Liver (tissue), 9 donors: Measurements from ENCODE around the gene DAPK2. TPM values are rescaled to one million over a fixed set of nuclear protein-coding genes. Genes with fewer than 3 reads are reported as not detected.

Source experiments
- DNase-seq: peaks from one replicate; pipeline ENCODE4 v3.0.0-alpha.2; 2017; ENCODE audit warnings: low spot score
- H3K27ac ChIP-seq, 2 donors: one replicate each; pipeline ENCODE4 v1.7.0; 2013; ENCODE audit warnings: inconsistent platforms in 2 of 2, low read length in 2 of 2, control low read depth in 1 of 2, low read depth in 1 of 2, mild to moderate bottlenecking in 1 of 2
- H3K27me3 ChIP-seq, 4 donors: one replicate each; pipeline versions ENCODE4 v1.6.1 to v1.7.0; 2013; ENCODE audit warnings: low read length in 3 of 4, inconsistent platforms in 1 of 4, mild to moderate bottlenecking in 1 of 4, moderate library complexity in 1 of 4; ENCODE audit not compliant: control insufficient read depth in 4 of 4, insufficient read depth in 4 of 4
- H3K36me3 ChIP-seq, 4 donors: one replicate each; pipeline versions ENCODE4 v1.6.1 to v1.7.0; 2013; ENCODE audit warnings: low read length in 3 of 4, mild to moderate bottlenecking in 3 of 4, low read depth in 1 of 4, moderate library complexity in 1 of 4; ENCODE audit not compliant: control insufficient read depth in 4 of 4, insufficient read depth in 3 of 4
- H3K4me1 ChIP-seq, 4 donors: one replicate each; pipeline versions ENCODE4 v1.6.1 to v1.7.0; 2013; ENCODE audit warnings: low read length in 3 of 4, mild to moderate bottlenecking in 3 of 4, moderate library complexity in 1 of 4; ENCODE audit not compliant: control insufficient read depth in 4 of 4, insufficient read depth in 4 of 4
- H3K4me3 ChIP-seq, 3 donors: one replicate each; pipeline versions ENCODE4 v1.6.1 to v1.7.0; 2013; ENCODE audit warnings: low read length in 3 of 3, control low read depth in 1 of 3, low read depth in 1 of 3, mild to moderate bottlenecking in 1 of 3
- H3K9ac ChIP-seq, 2 donors: one replicate each; pipeline ENCODE4 v1.7.0; 2013; ENCODE audit warnings: low read length in 2 of 2, mild to moderate bottlenecking in 2 of 2, moderate library complexity in 2 of 2, control low read depth in 1 of 2, low read depth in 1 of 2
- H3K9me3 ChIP-seq, 4 donors: one replicate each; pipeline versions ENCODE4 v1.6.1 to v1.7.0; 2013; ENCODE audit warnings: low read length in 3 of 4; ENCODE audit not compliant: control insufficient read depth in 4 of 4
- ATF3 ChIP-seq: IDR thresholded peaks from 2 replicates; pipeline ENCODE4 v1.6.1; 2016; ENCODE audit warnings: antibody characterized with exemption
- CTCF ChIP-seq: fragments of 150-350 bp; IDR thresholded peaks from 2 replicates; pipeline ENCODE4 v1.5.1; 2017; ENCODE audit warnings: improper control_type of control experiment, low read depth, low read length; ENCODE audit not compliant: missing input control
- EGR1 ChIP-seq, 2 donors: IDR thresholded peaks; 2 replicates each; pipeline ENCODE4 v1.6.1; 2016 to 2018; ENCODE audit warnings: antibody characterized with exemption in 2 of 2, low read depth in 2 of 2
- FOXA1 ChIP-seq: IDR thresholded peaks from 2 replicates; pipeline ENCODE4 v1.6.1; 2016; ENCODE audit warnings: antibody characterized with exemption
- FOXA2 ChIP-seq: IDR thresholded peaks from 2 replicates; pipeline ENCODE4 v1.6.1; 2016; ENCODE audit warnings: antibody characterized with exemption
- GABPA ChIP-seq, 2 donors: IDR thresholded peaks in 1 of 2; conservative IDR thresholded peaks in 1 of 2; 2 replicates each; pipeline ENCODE4 v1.6.1; 2016; ENCODE audit warnings: antibody characterized with exemption in 2 of 2, mild to moderate bottlenecking in 1 of 2, moderate library complexity in 1 of 2
- HNF4A ChIP-seq, 2 donors: conservative IDR thresholded peaks; 2 replicates each; pipeline ENCODE4 v1.6.1; 2016; ENCODE audit warnings: antibody characterized with exemption in 2 of 2, mild to moderate bottlenecking in 2 of 2
- HNF4G ChIP-seq: IDR thresholded peaks from 2 replicates; pipeline ENCODE4 v1.6.1; 2016; ENCODE audit warnings: antibody characterized with exemption
- JUND ChIP-seq, 2 donors: IDR thresholded peaks; 2 replicates each; pipeline ENCODE4 v1.6.1; 2016; ENCODE audit warnings: antibody characterized with exemption in 2 of 2
- MAX ChIP-seq: IDR thresholded peaks from 2 replicates; pipeline ENCODE4 v1.6.1; 2016; ENCODE audit warnings: antibody characterized with exemption
- NR2F2 ChIP-seq: IDR thresholded peaks from 2 replicates; pipeline ENCODE4 v1.6.1; 2016; ENCODE audit warnings: antibody characterized with exemption
- RAD21 ChIP-seq, 2 donors: IDR thresholded peaks; 2 replicates each; pipeline ENCODE4 v1.6.1; 2016; ENCODE audit warnings: antibody characterized with exemption in 2 of 2, mild to moderate bottlenecking in 2 of 2
- REST ChIP-seq: IDR thresholded peaks from 2 replicates; pipeline ENCODE4 v1.6.1; 2016; ENCODE audit warnings: antibody characterized with exemption, mild to moderate bottlenecking
- RXRA ChIP-seq, 2 donors: IDR thresholded peaks; 2 replicates each; pipeline ENCODE4 v1.6.1; 2017 to 2018; ENCODE audit warnings: antibody characterized with exemption in 2 of 2, mild to moderate bottlenecking in 1 of 2
- SP1 ChIP-seq: IDR thresholded peaks from 2 replicates; pipeline ENCODE4 v1.6.1; 2018; ENCODE audit warnings: antibody characterized with exemption, mild to moderate bottlenecking
- TAF1 ChIP-seq: conservative IDR thresholded peaks from 2 replicates; pipeline ENCODE4 v1.6.1; 2016; ENCODE audit warnings: antibody characterized with exemption, mild to moderate bottlenecking
- YY1 ChIP-seq: IDR thresholded peaks from 2 replicates; pipeline ENCODE4 v1.6.1; 2016; ENCODE audit warnings: antibody characterized with exemption, mild to moderate bottlenecking
- ZBTB33 ChIP-seq: IDR thresholded peaks from 2 replicates; pipeline ENCODE4 v1.6.1; 2016; ENCODE audit warnings: antibody characterized with exemption
- WGBS: extraction: QIAGEN DNeasy Blood & Tissue Kit; methylation state at CpG from one replicate; pipeline ENCODE4 v1.1.7; 2013; 5-methylcytosine and 5-hydroxymethylcytosine counted together
- polyA plus RNA-seq, 2 donors: library from polyadenylated mRNA; stranded (reverse) in 1 of 2; unstranded in 1 of 2; fragments of 200-250 nt in 1 of 2; fragments of >200 nt in 1 of 2; fragmentation: Nextera tagmentation in 1 of 2; extraction: Ambion mirVana in 1 of 2; gene quantifications; one replicate each; pipeline versions ENCODE4 v1.2.1 to v1.2.3, GENCODE V29; 2013 to 2015
- total RNA-seq, 2 donors: library from RNA; depleted of rRNA; stranded (reverse); fragments of >200 nt; gene quantifications; one replicate each; pipeline ENCODE4 v1.2.3, GENCODE V29; 2014
- donor health status: healthy.
- donor health status: healthy.
- donor health status: healthy.
- donor health status: healthy.
- donor health status: healthy.

DAPK2 gene
- total and polyA plus RNA-seq, 4 donors, result 1.0 to 3.6 (median 1.1) TPM

- TF ChIP-seq TAF1 (no peak), ATF3 (no peak), FOXA2 (no peak)
- H3K27me3 ChIP-seq, result no peaks in the 10 kb centered on the region
- H3K4me1 ChIP-seq, result peaks cover 8 to 28% (median 18%) of the 10 kb centered on the region in 4 donors
- no peaks in the 10 kb centered on the region for H3K36me3 ChIP-seq
- H3K9me3 ChIP-seq, result no peaks in the 10 kb centered on the region
- no peak for DNase-seq
- no peak overlapping the region for H3K27ac ChIP-seq
- H3K9ac ChIP-seq, result peak overlapping the region in 1 of 2 donors; percentile 12
- no peak overlapping the region for H3K4me3 ChIP-seq
Measured at GRCh38 chr15:63974021-63974420, 72.3 kb downstream of the DAPK2 start.

- Histone ChIP-seq H3K4me3 (no peak overlapping the region), H3K27me3 (no peaks in the 10 kb centered on the region), H3K36me3 (no peaks in the 10 kb centered on the region), H3K27ac (no peak overlapping the region), H3K9me3 (no peaks in the 10 kb centered on the region), H3K4me1 (peaks cover 8 to 28% (median 18%) of the 10 kb centered on the region in 4 donors), H3K9ac (no peak overlapping the region)
- no peak for DNase-seq
- TF ChIP-seq GABPA (IDR thresholded peaks at IDR 0.05 in 1 of 2, conservative IDR thresholded peaks at IDR 0.05 in 1 of 2) (no peak), NR2F2 (no peak), SP1 (no peak), YY1 (no peak), HNF4A (conservative IDR thresholded peaks at IDR 0.05) (peak; percentile 87 to 89), ATF3 (no peak), HNF4G (peak; percentile 65), EGR1 (IDR thresholded peaks at IDR 0.05; ENCODE audit: low read depth in 2 of 2) (no peak), FOXA2 (no peak), RXRA (IDR thresholded peaks at IDR 0.05) (peak in 1 of 2 donors; percentile 27), TAF1 (no peak), CTCF (no peak), FOXA1 (no peak), REST (no peak), MAX (no peak), JUND (IDR thresholded peaks at IDR 0.05) (peak in 1 of 2 donors; percentile 62), RAD21 (IDR thresholded peaks at IDR 0.05) (no peak), ZBTB33 (no peak)
- WGBS, result 41% methylated on average over 2 of the region's 2 CpGs
Measured at GRCh38 chr15:63973212-63974009, 72.9 kb downstream of the DAPK2 start.
